ENCODE results near the gene ZNF536. TPM values are rescaled to one million over a fixed set of nuclear protein-coding genes. Genes with fewer than 3 reads are reported as not detected.

The ZNF536 gene
- total and polyA plus RNA-seq, 2 donors (not counting 1 experiment from before 2014, with no cell fraction given), result not detected

- intact Hi-C loops (cut with micrococcal nuclease), result no loop called here
These were observed 148.7 kb downstream of the ZNF536 start for GRCh38 chr19:30520735-30521479.

GRCh38 chr19:30521937-30522336 lies 149.8 kb downstream of the ZNF536 start:
- Histone ChIP-seq H3K4me2 (replicated peaks; ENCODE audit: low read depth, low read length, poor library complexity, severe bottlenecking) (no peak overlapping the region), H3K79me2 (ENCODE audit: control insufficient read depth, insufficient read depth, low read length) (no peaks in the 10 kb centered on the region), H3K27me3 (replicated peaks in 1 of 4; ENCODE audit: control extremely low read depth in 1 of 4, control insufficient read depth in 3 of 4, insufficient read depth in 4 of 4, low read length in 3 of 4) (no peaks in the 10 kb centered on the region), H3K4me1 (ENCODE audit: control insufficient read depth in 2 of 2, insufficient read depth in 2 of 2, low read length in 2 of 2) (no peaks in the 10 kb centered on the region), H4K20me1 (ENCODE audit: control insufficient read depth, insufficient read depth, low read length, poor library complexity, severe bottlenecking) (no peaks in the 10 kb centered on the region), H2AFZ (ENCODE audit: insufficient read depth, low read depth, low read length, poor library complexity, severe bottlenecking) (no peak overlapping the region), H3K9me3 (ENCODE audit: control extremely low read depth in 1 of 3, control insufficient read depth in 2 of 3, insufficient read depth in 1 of 3, low read length in 2 of 3) (peaks cover 0 to 19% (median 0%) of the 10 kb centered on the region in 3 donors), H3K9ac (ENCODE audit: low read length) (no peak overlapping the region), H3K36me3 (replicated peaks in 1 of 2; ENCODE audit: control extremely low read depth in 1 of 2, control insufficient read depth in 1 of 2, extremely low read depth in 1 of 2, insufficient read depth in 2 of 2, low read length in 1 of 2) (no peaks in the 10 kb centered on the region), H3K27ac (ENCODE audit: low read length in 2 of 2) (no peak overlapping the region), H3K4me3 (ENCODE audit: control extremely low read depth in 1 of 5, extremely low read depth in 1 of 5, insufficient read depth in 1 of 5, low read depth in 2 of 5, low read length in 4 of 5) (no peak overlapping the region)
- Mint-ChIP-seq H3K27me3 (no peaks in the 10 kb centered on the region), H3K9me3 (ENCODE audit: insufficient read depth) (no peaks in the 10 kb centered on the region), H3K4me3 (no peak overlapping the region), H3K4me1 (no peaks in the 10 kb centered on the region), H3K27ac (no peak overlapping the region)
- 89% methylated on average over 3 of the region's 3 CpGs for WGBS (ENCODE audit: insufficient coverage)
- no peak for ATAC-seq (ENCODE audit: low read depth)
- intact Hi-C loops (cut with micrococcal nuclease), result no loop called here
- ChIA-PET POLR2A (no interaction called here), CTCF (no interaction called here)
- DNase-seq, result no peak
- TF ChIP-seq EZH2 (IDR thresholded peaks at IDR 0.05; ENCODE audit: borderline replicate concordance, insufficient read depth, low read depth, low read length, poor library complexity, severe bottlenecking), result no peak
- no peak for TF ChIP-seq CTCF (IDR thresholded peaks at IDR 0.05)

More at GRCh38 chr19:30520735-30521479, 148.7 kb downstream of the ZNF536 start:
- H3K4me1 Mint-ChIP-seq, result no peaks in the 10 kb centered on the region
- H3K27me3 ChIP-seq (replicated peaks in 1 of 4; ENCODE audit: control extremely low read depth in 1 of 4, control insufficient read depth in 3 of 4, insufficient read depth in 4 of 4, low read length in 3 of 4), result no peaks in the 10 kb centered on the region
- no peaks in the 10 kb centered on the region for H3K27me3 Mint-ChIP-seq
- ChIA-PET POLR2A (no interaction called here), CTCF (no interaction called here)
- no peak for TF ChIP-seq CTCF (IDR thresholded peaks at IDR 0.05)
- H3K9me3 Mint-ChIP-seq (ENCODE audit: insufficient read depth), result no peaks in the 10 kb centered on the region
- H2AFZ ChIP-seq (ENCODE audit: insufficient read depth, low read depth, low read length, poor library complexity, severe bottlenecking), result no peak overlapping the region
- H3K79me2 ChIP-seq (ENCODE audit: control insufficient read depth, insufficient read depth, low read length), result no peaks in the 10 kb centered on the region
- H3K36me3 ChIP-seq (replicated peaks in 1 of 2; ENCODE audit: control extremely low read depth in 1 of 2, control insufficient read depth in 1 of 2, extremely low read depth in 1 of 2, insufficient read depth in 2 of 2, low read length in 1 of 2), result no peaks in the 10 kb centered on the region
- no peak overlapping the region for H3K27ac Mint-ChIP-seq
- no peak overlapping the region for H3K4me3 ChIP-seq (ENCODE audit: control extremely low read depth in 1 of 5, extremely low read depth in 1 of 5, insufficient read depth in 1 of 5, low read depth in 2 of 5, low read length in 4 of 5)
- H3K4me2 ChIP-seq (replicated peaks; ENCODE audit: low read depth, low read length, poor library complexity, severe bottlenecking), result no peak overlapping the region
- 89% methylated on average over 8 of the region's 9 CpGs for WGBS (ENCODE audit: insufficient coverage)
- DNase-seq (no peak), ATAC-seq (ENCODE audit: low read depth) (no peak)
- no peak overlapping the region for H3K27ac ChIP-seq (ENCODE audit: low read length in 2 of 2)
- H3K4me3 Mint-ChIP-seq, result no peak overlapping the region
- peaks cover 0 to 16% (median 0%) of the 10 kb centered on the region in 3 donors for H3K9me3 ChIP-seq (ENCODE audit: control extremely low read depth in 1 of 3, control insufficient read depth in 2 of 3, insufficient read depth in 1 of 3, low read length in 2 of 3)
- H3K4me1 ChIP-seq (ENCODE audit: control insufficient read depth in 2 of 2, insufficient read depth in 2 of 2, low read length in 2 of 2), result no peaks in the 10 kb centered on the region
- no peak overlapping the region for H3K9ac ChIP-seq (ENCODE audit: low read length)
- no peaks in the 10 kb centered on the region for H4K20me1 ChIP-seq (ENCODE audit: control insufficient read depth, insufficient read depth, low read length, poor library complexity, severe bottlenecking)

Data from B cell (primary cell).